ENCODE measurements around the gene PARP2.
"Not testable (repeated sequence)": the region's sequence is repeated elsewhere in the genome, so short reads cannot be mapped to it uniquely, and the experiment has no call there.

Gene PARP2

GRCh38 chr14:20350282-20350681 is 6.8 kb downstream of the PARP2 start:
- DNase-seq = no peak

GRCh38 chr14:20350860-20351259 is 7.4 kb downstream of the PARP2 start:
- no peak for DNase-seq

GRCh38 chr14:20356422-20356821 is 13.0 kb downstream of the PARP2 start:
- DNase-seq = no peak

GRCh38 chr14:20358474-20358873 is 15.0 kb downstream of the PARP2 start:
- DNase-seq = not testable (repeated sequence)

- DNase-seq = no peak
Measured at GRCh38 chr14:20365928-20366327, 22.5 kb downstream of the PARP2 start.

GRCh38 chr14:20372796-20373195 is 29.4 kb downstream of the PARP2 start:
- DNase-seq = no peak

- no peak for DNase-seq
Measured at GRCh38 chr14:20375471-20375870, 32.0 kb downstream of the PARP2 start.

- DNase-seq = no peak
Measured at GRCh38 chr14:20376071-20376588, 32.7 kb downstream of the PARP2 start.

GRCh38 chr14:20377171-20377570 is 33.7 kb downstream of the PARP2 start:
- no peak for DNase-seq

GRCh38 chr14:20379743-20380142 is 36.3 kb downstream of the PARP2 start:
- DNase-seq = no peak

GRCh38 chr14:20380681-20381080 is 37.2 kb downstream of the PARP2 start:
- no peak for DNase-seq

- DNase-seq = no peak
Measured at GRCh38 chr14:20381341-20381740, 37.9 kb downstream of the PARP2 start.

GRCh38 chr14:20382526-20382925 is 39.1 kb downstream of the PARP2 start:
- no peak for DNase-seq

- DNase-seq = no peak
Measured at GRCh38 chr14:20383032-20383431, 39.6 kb downstream of the PARP2 start.

- no peak for DNase-seq
Measured at GRCh38 chr14:20383636-20384035, 40.2 kb downstream of the PARP2 start.

GRCh38 chr14:20384321-20384720 is 40.9 kb downstream of the PARP2 start:
- DNase-seq = no peak

- DNase-seq = no peak
Measured at GRCh38 chr14:20384886-20385285, 41.5 kb downstream of the PARP2 start.

GRCh38 chr14:20386276-20386855 is 42.9 kb downstream of the PARP2 start:
- no peak for DNase-seq

- no peak for DNase-seq
Measured at GRCh38 chr14:20387576-20387975, 44.1 kb downstream of the PARP2 start.

- no peak for DNase-seq
Measured at GRCh38 chr14:20388159-20388558, 44.7 kb downstream of the PARP2 start.

- DNase-seq = no peak
Measured at GRCh38 chr14:20391505-20391904, 48.1 kb downstream of the PARP2 start.

GRCh38 chr14:20397511-20397910 is 54.1 kb downstream of the PARP2 start:
- no peak for DNase-seq

- no peak for DNase-seq
Measured at GRCh38 chr14:20400589-20400964, 57.1 kb downstream of the PARP2 start.

GRCh38 chr14:20400965-20401593 is 57.6 kb downstream of the PARP2 start:
- no peak for DNase-seq

GRCh38 chr14:20403521-20403920 is 60.1 kb downstream of the PARP2 start:
- no peak for DNase-seq
